ENCODE results near the gene SNX3. TPM values are rescaled to one million over a fixed set of nuclear protein-coding genes. Genes with fewer than 3 reads are reported as not detected.

The SNX3 gene
- polyA plus RNA-seq, 2 donors: 149 to 178 TPM

GRCh38 chr6:108169464-108170331 lies 91.1 kb downstream of the SNX3 start:
- peaks cover 9 to 22% of the 10 kb centered on the region in 2 donors for H3K4me1 ChIP-seq (ENCODE audit: control insufficient read depth in 2 of 2, insufficient read depth in 2 of 2, low read length in 1 of 2)

GRCh38 chr6:108168501-108169463 lies 92.1 kb downstream of the SNX3 start:
- H3K9me3 ChIP-seq (ENCODE audit: control insufficient read depth in 2 of 2, insufficient read depth in 1 of 2, low read depth in 1 of 2, low read length in 1 of 2): peaks cover 0 to 2% of the 10 kb centered on the region in 2 donors
- H3K4me3 ChIP-seq (ENCODE audit: low read depth in 1 of 2, low read length in 2 of 2): peak overlapping the region; percentile 5 to 27
- no peak overlapping the region for H3K27ac ChIP-seq (ENCODE audit: low read depth in 2 of 2, low read length in 1 of 2)
- H3K4me1 ChIP-seq (ENCODE audit: control insufficient read depth in 2 of 2, insufficient read depth in 2 of 2, low read length in 1 of 2): peaks cover 9 to 24% of the 10 kb centered on the region in 2 donors
- H3K36me3 ChIP-seq (ENCODE audit: control insufficient read depth in 2 of 2, insufficient read depth in 2 of 2, low read length in 1 of 2): no peaks in the 10 kb centered on the region
- WGBS, 2 donors: 3% methylated on average over 63 of the region's 63 CpGs
- H3K27me3 ChIP-seq (ENCODE audit: control insufficient read depth in 1 of 2, insufficient read depth in 2 of 2, low read length in 2 of 2): peaks cover 5 to 42% of the 10 kb centered on the region in 2 donors

More at GRCh38 chr6:108169464-108170331, 91.1 kb downstream of the SNX3 start:
- Histone ChIP-seq H3K27ac (ENCODE audit: low read depth in 2 of 2, low read length in 1 of 2) (no peak overlapping the region), H3K27me3 (ENCODE audit: control insufficient read depth in 1 of 2, insufficient read depth in 2 of 2, low read length in 2 of 2) (peaks cover 5 to 34% of the 10 kb centered on the region in 2 donors), H3K9me3 (ENCODE audit: control insufficient read depth in 2 of 2, insufficient read depth in 1 of 2, low read depth in 1 of 2, low read length in 1 of 2) (no peaks in the 10 kb centered on the region), H3K4me3 (ENCODE audit: low read depth in 1 of 2, low read length in 2 of 2) (peak overlapping the region; percentile 5 to 27), H3K36me3 (ENCODE audit: control insufficient read depth in 2 of 2, insufficient read depth in 2 of 2, low read length in 1 of 2) (no peaks in the 10 kb centered on the region)
- 11 to 13% methylated on average over 54 to 55 of the region's 55 CpGs for WGBS, 2 donors

- peak overlapping the region in 1 of 2 donors; percentile 5 for H3K4me3 ChIP-seq (ENCODE audit: low read depth in 1 of 2, low read length in 2 of 2)
- WGBS, 2 donors: 19 to 29% methylated on average over 22 to 23 of the region's 23 CpGs
- peaks cover 9 to 24% of the 10 kb centered on the region in 2 donors for H3K4me1 ChIP-seq (ENCODE audit: control insufficient read depth in 2 of 2, insufficient read depth in 2 of 2, low read length in 1 of 2)
Observed at GRCh38 chr6:108168090-108168463, 92.8 kb downstream of the SNX3 start.

DNA sequence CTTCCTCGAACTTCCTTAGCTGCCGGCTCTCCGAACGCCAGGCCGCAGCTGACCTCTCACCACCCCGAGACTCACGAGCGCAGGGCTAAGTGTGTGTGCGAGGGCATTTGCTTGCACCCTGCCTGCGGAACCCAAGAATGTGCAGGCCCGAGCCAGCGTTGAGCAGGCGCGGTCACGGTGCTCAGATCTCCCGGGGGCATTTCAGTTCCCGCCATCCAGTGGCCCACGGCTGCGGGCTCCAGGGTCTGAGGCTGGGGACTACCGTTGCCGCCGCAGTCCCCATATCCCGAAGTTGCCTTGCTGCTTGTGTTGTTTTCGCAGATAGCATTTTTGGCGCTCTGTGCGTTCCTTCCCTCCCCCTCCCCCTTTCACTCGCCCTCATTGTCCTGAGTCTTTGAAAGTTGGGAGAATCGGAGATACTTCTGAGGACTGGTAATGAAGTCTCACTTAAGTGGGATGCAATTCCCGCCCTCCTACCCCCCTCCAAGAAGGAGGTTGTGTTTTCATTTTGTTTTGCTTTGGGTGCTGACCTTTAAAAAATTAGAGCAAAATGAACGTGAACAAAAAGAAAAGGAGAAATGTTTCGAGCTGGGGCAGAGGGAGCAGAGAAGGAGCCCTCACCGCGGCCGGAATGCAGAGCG lies 93.3 kb downstream of the SNX3 start:
- H3K4me3 ChIP-seq (ENCODE audit: low read depth in 1 of 2, low read length in 2 of 2): no peak overlapping the region

More at GRCh38 chr6:108168090-108168463, 92.8 kb downstream of the SNX3 start:
- H3K9me3 ChIP-seq (ENCODE audit: control insufficient read depth in 2 of 2, insufficient read depth in 1 of 2, low read depth in 1 of 2, low read length in 1 of 2): peaks cover 0 to 2% of the 10 kb centered on the region in 2 donors
- peaks cover 5 to 49% of the 10 kb centered on the region in 2 donors for H3K27me3 ChIP-seq (ENCODE audit: control insufficient read depth in 1 of 2, insufficient read depth in 2 of 2, low read length in 2 of 2)
- no peaks in the 10 kb centered on the region for H3K36me3 ChIP-seq (ENCODE audit: control insufficient read depth in 2 of 2, insufficient read depth in 2 of 2, low read length in 1 of 2)
- no peak overlapping the region for H3K27ac ChIP-seq (ENCODE audit: low read depth in 2 of 2, low read length in 1 of 2)

DNA sequence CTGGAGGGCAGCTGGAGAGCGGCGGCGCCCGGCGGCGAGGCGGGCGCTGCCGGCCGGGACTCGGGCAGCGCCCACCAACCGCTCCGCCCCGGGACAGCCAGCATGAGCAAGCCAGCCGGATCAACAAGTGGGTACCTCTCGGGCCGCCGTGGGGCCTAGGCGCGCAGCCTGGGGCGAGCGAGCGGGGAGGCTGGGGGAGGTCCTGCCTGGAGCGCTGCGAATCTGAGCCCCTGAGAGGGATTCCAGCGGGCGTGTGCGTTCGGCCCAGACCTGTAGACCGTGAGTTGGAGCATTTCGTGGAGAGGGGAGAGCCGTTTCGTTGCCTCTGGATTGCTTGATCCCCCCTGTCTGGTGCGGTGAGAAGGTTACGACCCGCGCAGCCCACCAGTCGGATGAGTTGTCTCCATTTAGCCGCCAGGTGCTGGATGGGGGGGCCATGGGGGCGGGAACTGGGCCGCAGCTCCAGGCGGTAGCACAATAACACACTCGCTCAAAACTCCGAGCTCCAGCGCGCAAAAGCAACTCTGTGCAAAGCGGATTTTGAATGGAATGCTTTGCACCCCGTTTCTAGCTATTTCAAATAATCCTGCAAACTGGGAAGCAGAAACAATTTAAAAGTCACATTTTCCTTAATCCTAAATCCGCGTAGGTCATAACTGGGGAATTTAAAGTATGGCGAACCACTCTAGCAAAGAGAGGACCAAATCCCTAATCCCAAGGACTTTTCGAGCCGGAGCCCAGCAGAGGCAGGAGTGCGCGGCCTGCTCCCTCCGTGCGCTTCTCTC lies 94.0 kb downstream of the SNX3 start:
- no peak overlapping the region for H3K27ac ChIP-seq (ENCODE audit: low read depth in 2 of 2, low read length in 1 of 2)
- H3K4me3 ChIP-seq (ENCODE audit: low read depth in 1 of 2, low read length in 2 of 2): peak overlapping the region in 1 of 2 donors; percentile 42
- WGBS, 2 donors: 11 to 15% methylated on average over 58 of the region's 58 CpGs
- H3K27me3 ChIP-seq (ENCODE audit: control insufficient read depth in 1 of 2, insufficient read depth in 2 of 2, low read length in 2 of 2): peaks cover 3 to 58% of the 10 kb centered on the region in 2 donors
- no peaks in the 10 kb centered on the region for H3K36me3 ChIP-seq (ENCODE audit: control insufficient read depth in 2 of 2, insufficient read depth in 2 of 2, low read length in 1 of 2)
- peaks cover 0 to 2% of the 10 kb centered on the region in 2 donors for H3K9me3 ChIP-seq (ENCODE audit: control insufficient read depth in 2 of 2, insufficient read depth in 1 of 2, low read depth in 1 of 2, low read length in 1 of 2)
- peaks cover 9 to 24% of the 10 kb centered on the region in 2 donors for H3K4me1 ChIP-seq (ENCODE audit: control insufficient read depth in 2 of 2, insufficient read depth in 2 of 2, low read length in 1 of 2)

More for the DNA sequence above, 93.3 kb downstream of the SNX3 start:
- Histone ChIP-seq H3K9me3 (ENCODE audit: control insufficient read depth in 2 of 2, insufficient read depth in 1 of 2, low read depth in 1 of 2, low read length in 1 of 2) (peaks cover 0 to 2% of the 10 kb centered on the region in 2 donors), H3K4me1 (ENCODE audit: control insufficient read depth in 2 of 2, insufficient read depth in 2 of 2, low read length in 1 of 2) (peaks cover 9 to 24% of the 10 kb centered on the region in 2 donors), H3K27ac (ENCODE audit: low read depth in 2 of 2, low read length in 1 of 2) (no peak overlapping the region), H3K27me3 (ENCODE audit: control insufficient read depth in 1 of 2, insufficient read depth in 2 of 2, low read length in 2 of 2) (peaks cover 6 to 54% of the 10 kb centered on the region in 2 donors), H3K36me3 (ENCODE audit: control insufficient read depth in 2 of 2, insufficient read depth in 2 of 2, low read length in 1 of 2) (no peaks in the 10 kb centered on the region)
- 37 to 41% methylated on average over 35 of the region's 35 CpGs for WGBS, 2 donors

DNA sequence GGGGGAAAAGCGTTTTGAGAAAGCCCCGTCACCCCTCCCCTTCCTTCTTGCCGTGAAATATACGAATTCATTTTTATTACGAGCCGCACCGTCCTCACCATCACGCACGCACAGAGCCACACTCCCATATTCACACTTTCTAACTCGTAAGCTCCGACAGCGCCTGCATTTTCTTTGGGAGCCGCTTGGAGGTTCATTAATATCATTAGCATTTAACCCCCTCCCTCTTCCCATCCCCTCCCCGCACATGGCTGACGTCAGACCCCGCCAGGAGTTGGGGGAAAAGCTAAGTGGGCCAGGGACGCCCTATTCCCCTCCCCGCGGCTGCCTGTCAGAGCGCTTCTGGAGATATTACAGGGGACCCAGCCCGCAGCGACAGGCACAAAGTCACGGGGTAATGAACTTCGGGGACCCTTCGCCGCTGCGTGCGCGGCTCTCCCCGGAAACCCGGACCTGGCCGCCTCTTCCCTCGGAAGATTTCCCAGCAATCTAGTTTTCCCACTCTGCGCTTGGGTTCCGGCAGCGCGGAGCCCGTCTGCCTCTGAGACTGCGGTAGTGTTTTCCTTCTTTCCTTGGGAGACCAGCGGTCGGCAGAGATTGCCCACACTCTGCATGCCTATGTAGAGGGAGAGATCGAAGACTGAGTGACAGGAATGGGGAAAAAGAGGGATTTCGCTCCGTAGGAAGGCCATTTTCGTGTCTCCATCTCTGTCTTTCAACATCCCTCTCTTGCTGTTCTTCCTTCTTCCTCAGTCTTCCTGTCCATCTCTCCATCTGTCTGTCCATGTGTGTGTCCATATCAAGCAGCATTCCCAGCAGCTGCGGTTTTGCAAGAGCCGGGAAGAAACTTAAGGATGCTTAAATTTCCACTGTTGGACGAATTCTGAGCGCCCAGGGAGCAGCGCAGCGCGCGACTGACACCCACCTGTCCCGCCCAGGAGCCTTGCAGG lies 94.9 kb downstream of the SNX3 start, which contains the start of gene NR2E1:
NR2E1 (plus strand) TSS at position 309 of the 950 bp plus-strand sequence. CDS start 744 bp downstream, outside the sequence.
- Histone ChIP-seq H3K36me3 (ENCODE audit: control insufficient read depth in 2 of 2, insufficient read depth in 2 of 2, low read length in 1 of 2) (no peaks in the 10 kb centered on the region), H3K27me3 (ENCODE audit: control insufficient read depth in 1 of 2, insufficient read depth in 2 of 2, low read length in 2 of 2) (peaks cover 3 to 62% of the 10 kb centered on the region in 2 donors), H3K4me1 (ENCODE audit: control insufficient read depth in 2 of 2, insufficient read depth in 2 of 2, low read length in 1 of 2) (peaks cover 9 to 24% of the 10 kb centered on the region in 2 donors), H3K27ac (ENCODE audit: low read depth in 2 of 2, low read length in 1 of 2) (no peak within 1 kb of the TSS), H3K4me3 (ENCODE audit: low read depth in 1 of 2, low read length in 2 of 2) (peak within 1 kb of the TSS in 1 of 2 donors; percentile 42), H3K9me3 (ENCODE audit: control insufficient read depth in 2 of 2, insufficient read depth in 1 of 2, low read depth in 1 of 2, low read length in 1 of 2) (peaks cover 0 to 2% of the 10 kb centered on the region in 2 donors)
- 3% methylated on average over 50 to 54 of the region's 54 CpGs for WGBS, 2 donors

DNA sequence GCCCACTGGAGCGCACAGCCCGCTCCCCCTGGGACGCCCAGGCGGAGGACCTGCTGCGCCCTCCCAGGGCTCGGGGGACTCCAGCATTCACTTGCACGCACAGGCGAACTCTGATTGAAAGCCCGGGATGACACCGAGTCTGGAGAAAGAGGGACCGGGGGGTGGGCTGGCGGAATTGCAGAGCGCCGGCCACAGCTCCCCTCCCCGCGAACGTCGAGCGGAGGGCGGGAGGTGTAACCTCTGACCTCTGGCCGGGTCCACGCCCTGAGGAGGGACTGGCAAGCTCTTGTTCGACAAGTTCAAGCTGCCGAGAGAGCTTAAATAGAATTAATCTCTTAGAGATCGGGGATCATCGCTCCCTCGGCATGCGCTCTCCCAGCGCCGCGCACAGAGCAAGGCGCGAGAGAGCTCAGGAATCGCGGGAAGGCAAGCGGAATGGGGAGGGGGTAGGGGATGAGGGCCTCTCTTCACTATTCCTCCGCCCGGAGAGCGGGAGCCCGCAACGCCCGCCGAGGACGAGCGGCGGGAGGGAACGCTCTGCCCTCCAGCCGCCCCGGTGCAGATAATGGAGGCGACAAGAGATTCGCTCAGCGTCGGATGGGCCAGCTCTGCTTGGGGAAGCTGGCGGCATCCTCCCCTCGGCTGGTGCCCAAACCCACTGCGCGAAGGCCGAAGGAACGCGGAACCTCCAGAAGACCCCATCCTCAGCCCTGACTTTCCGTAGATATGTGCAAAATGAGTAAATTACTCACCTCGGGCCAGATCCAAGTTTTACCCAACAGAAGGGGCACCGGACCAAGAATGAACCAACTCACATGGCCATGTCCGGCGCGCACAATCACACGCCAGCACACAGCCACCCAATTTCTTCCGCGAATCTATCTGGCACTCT lies 95.8 kb downstream of the SNX3 start:
- peaks cover 0 to 2% of the 10 kb centered on the region in 2 donors for H3K9me3 ChIP-seq (ENCODE audit: control insufficient read depth in 2 of 2, insufficient read depth in 1 of 2, low read depth in 1 of 2, low read length in 1 of 2)
- 6 to 7% methylated on average over 69 of the region's 69 CpGs for WGBS, 2 donors
- no peaks in the 10 kb centered on the region for H3K36me3 ChIP-seq (ENCODE audit: control insufficient read depth in 2 of 2, insufficient read depth in 2 of 2, low read length in 1 of 2)
- H3K27me3 ChIP-seq (ENCODE audit: control insufficient read depth in 1 of 2, insufficient read depth in 2 of 2, low read length in 2 of 2): peaks cover 3 to 64% of the 10 kb centered on the region in 2 donors
- peaks cover 9 to 24% of the 10 kb centered on the region in 2 donors for H3K4me1 ChIP-seq (ENCODE audit: control insufficient read depth in 2 of 2, insufficient read depth in 2 of 2, low read length in 1 of 2)
- H3K27ac ChIP-seq (ENCODE audit: low read depth in 2 of 2, low read length in 1 of 2): no peak overlapping the region
- H3K4me3 ChIP-seq (ENCODE audit: low read depth in 1 of 2, low read length in 2 of 2): peak overlapping the region in 1 of 2 donors; percentile 42

Data from esophagus (tissue), 2 donors.